ENCODE measurements around the gene S100A10.

The S100A10 gene

GRCh38 chr1:151988405-151988923, 5.2 kb downstream of the S100A10 start:
- TF ChIP-seq, protein P1, sequence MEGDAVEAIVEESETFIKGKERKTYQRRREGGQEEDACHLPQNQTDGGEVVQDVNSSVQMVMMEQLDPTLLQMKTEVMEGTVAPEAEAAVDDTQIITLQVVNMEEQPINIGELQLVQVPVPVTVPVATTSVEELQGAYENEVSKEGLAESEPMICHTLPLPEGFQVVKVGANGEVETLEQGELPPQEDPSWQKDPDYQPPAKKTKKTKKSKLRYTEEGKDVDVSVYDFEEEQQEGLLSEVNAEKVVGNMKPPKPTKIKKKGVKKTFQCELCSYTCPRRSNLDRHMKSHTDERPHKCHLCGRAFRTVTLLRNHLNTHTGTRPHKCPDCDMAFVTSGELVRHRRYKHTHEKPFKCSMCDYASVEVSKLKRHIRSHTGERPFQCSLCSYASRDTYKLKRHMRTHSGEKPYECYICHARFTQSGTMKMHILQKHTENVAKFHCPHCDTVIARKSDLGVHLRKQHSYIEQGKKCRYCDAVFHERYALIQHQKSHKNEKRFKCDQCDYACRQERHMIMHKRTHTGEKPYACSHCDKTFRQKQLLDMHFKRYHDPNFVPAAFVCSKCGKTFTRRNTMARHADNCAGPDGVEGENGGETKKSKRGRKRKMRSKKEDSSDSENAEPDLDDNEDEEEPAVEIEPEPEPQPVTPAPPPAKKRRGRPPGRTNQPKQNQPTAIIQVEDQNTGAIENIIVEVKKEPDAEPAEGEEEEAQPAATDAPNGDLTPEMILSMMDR (conservative IDR thresholded peaks at IDR 0.05; ENCODE audit: low read depth, low read length), result no peak
- no peak overlapping the region for H3K4me3 ChIP-seq (ENCODE audit: low read depth, low read length)
- DNase-seq (ENCODE audit: low read depth), result peak; percentile 88

GRCh38 chr1:151986501-151987190, 7.0 kb downstream of the S100A10 start:
- no peak for DNase-seq (ENCODE audit: low read depth)
- no peak overlapping the region for H3K4me3 ChIP-seq (ENCODE audit: low read depth, low read length)
- TF ChIP-seq, protein P1 (conservative IDR thresholded peaks at IDR 0.05; ENCODE audit: low read depth, low read length), result no peak

- TF ChIP-seq, protein P1 (conservative IDR thresholded peaks at IDR 0.05; ENCODE audit: low read depth, low read length), result no peak
- H3K4me3 ChIP-seq (ENCODE audit: low read depth, low read length), result no peak overlapping the region
- no peak for DNase-seq (ENCODE audit: low read depth)
Observed at GRCh38 chr1:151985768-151986167, 7.9 kb downstream of the S100A10 start.

- TF ChIP-seq, protein P1 (conservative IDR thresholded peaks at IDR 0.05; ENCODE audit: low read depth, low read length), result no peak
- DNase-seq (ENCODE audit: low read depth), result no peak
- no peak overlapping the region for H3K4me3 ChIP-seq (ENCODE audit: low read depth, low read length)
Observed at GRCh38 chr1:151985270-151985669, 8.4 kb downstream of the S100A10 start.

DNA sequence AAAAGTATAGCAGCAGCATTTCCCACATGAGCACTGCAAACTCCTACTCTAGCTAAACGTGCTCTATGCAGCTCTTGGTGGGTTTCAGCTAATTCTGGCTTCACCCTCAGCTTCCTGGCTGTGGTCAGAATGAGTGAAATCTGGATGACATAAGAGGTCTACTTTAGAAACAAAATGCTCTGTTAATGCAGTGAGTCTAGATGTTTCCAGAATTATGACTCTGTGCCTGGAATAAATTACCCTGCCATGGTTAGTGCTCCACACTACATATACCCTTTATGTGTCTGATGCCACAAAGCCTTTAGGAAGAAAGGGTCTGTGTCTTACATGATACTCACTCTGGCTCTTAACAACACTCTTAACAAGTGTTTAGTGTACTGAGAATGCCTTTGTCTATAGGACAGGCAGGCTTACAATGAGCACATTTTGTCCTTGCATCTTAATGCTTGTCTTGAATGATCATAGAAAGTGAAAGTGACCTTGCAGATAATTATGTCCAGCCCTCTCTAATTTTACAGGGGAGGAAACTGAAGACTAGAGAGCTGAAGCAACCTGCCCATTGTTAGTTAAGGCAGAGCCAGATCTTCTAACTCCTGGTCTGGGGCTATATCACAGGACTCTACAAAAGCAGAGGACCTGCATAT, 9.2 kb downstream of the S100A10 start:
- DNase-seq (ENCODE audit: low read depth), result no peak
- H3K4me3 ChIP-seq (ENCODE audit: low read depth, low read length), result no peak overlapping the region
- TF ChIP-seq, protein P1 (conservative IDR thresholded peaks at IDR 0.05; ENCODE audit: low read depth, low read length), result no peak

DNA sequence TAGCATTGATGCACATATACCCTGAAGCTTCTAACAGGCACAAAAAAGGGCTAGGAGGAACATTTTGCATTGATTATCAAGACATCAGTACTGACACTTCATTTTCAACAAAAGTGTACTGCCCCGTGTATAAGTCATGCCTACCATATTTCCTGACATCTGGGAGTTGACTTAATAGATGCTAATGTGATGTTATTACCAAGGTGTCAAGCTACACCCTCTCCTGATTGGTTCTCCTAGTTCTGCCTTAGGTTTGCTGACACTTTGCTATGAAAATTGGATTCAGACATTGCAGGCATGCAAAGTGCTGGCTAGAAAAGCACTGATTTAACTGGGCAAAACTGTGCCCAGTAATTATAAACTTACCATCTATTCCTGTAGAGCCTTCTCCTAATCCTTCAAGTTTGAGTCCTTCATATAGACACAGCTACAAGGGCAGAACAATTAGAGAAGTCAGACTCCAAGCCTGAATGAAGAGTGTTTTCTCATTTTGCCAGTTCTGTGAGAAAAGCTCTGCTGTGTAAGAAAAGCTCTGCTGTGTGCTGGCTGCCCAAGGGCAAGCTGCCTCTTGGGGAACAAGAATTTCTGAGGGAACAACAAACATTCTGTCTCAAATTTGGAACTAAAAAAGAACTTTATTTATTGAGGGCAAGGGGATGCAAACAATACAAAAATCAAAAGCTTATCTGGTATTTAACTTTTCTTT, 11.2 kb downstream of the S100A10 start:
- no peak for DNase-seq (ENCODE audit: low read depth)
- no peak overlapping the region for H3K4me3 ChIP-seq (ENCODE audit: low read depth, low read length)
- TF ChIP-seq, protein P1 (conservative IDR thresholded peaks at IDR 0.05; ENCODE audit: low read depth, low read length), result no peak

Measured in choroid plexus epithelial cell (primary cell).